Putamen (tissue), 1 donor: ENCODE data around the gene MRPL54.
"Not testable (repeated sequence)": the region's sequence is repeated elsewhere in the genome, so short reads cannot be mapped to it uniquely, and the experiment has no call there.

ENCODE experiments used
- DNase-seq: peaks from one replicate; pipeline ENCODE4 v3.0.0-alpha.2; 2016; ENCODE audit warnings: low spot score

The MRPL54 gene

GRCh38 chr19:3810708-3811355, 48.4 kb downstream of the MRPL54 start:
- no peak for DNase-seq

DNA sequence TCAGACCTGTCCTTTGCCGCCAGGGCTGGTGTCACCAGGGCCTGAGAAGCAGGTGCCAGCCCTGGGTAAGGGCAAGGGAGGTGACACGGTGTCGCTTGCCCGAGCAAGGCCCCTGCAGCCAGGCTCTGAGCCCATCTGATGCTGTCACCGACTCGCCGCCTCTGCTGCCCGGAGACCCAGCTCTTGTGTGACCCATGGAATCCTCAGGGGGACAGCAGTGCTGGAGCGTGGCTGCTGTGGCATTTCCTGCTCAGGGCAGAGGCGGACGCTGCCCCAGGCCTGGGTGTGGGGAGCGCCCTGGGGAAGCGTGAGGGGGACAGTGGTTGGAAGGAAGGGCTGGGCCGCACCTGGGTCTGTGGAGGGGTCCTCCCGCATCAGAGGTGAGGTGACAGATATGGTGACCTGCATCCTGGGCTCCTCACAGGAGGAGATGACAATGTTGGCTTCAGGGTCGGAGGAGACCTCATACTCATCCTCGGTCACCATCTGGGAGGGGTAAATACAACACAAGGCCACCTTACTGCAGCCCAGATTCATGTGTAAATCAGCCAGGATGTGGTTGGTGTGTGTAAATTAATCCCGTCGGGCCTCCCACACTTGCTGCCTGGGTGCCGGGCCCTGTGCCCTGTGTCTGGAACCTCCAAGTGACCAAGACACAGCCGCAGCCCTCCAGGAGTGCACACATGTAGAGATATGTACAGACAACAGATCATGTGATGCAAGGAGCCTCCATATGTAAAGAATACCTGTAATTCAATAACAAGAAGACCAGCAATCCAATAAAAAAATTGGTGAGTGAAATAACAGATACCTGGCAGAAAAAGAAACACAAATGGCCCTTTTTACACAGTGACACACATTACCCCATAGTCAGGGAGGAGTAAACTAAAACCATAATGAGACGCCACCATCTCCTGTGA, 51.3 kb downstream of the MRPL54 start:
- no peak for DNase-seq

- DNase-seq, result no peak
These were observed 52.2 kb downstream of the MRPL54 start for GRCh38 chr19:3814648-3815047.

DNA sequence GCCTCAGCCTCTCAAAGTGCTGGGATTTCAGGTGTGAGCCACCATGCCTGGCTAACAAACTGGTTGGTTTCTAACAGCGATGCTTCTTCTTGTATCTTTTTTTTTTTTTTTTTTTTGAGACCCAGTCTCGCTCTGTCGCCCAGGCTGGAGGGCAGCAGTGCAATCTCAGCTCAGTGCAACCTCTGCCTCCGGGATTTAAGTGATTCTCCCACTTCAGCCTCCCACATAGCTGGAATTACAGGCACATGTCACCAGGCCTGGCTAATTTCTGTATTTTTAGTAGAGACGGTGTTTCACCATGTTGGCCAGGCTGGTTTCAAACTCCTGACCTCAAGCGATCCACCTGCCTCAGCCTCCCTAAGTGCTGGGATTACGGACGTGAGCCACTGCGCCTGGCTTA, 53.7 kb downstream of the MRPL54 start:
- not testable (repeated sequence) for DNase-seq

GRCh38 chr19:3816566-3817218, 54.2 kb downstream of the MRPL54 start:
- no peak for DNase-seq
